GM21423 (cell line): ENCODE measurements around the gene DBR1.
A peak's percentile ranks its signal among the peaks of the same experiment; 100 is the strongest.

Source experiments
- ATAC-seq: cut with Tn5 transposase; IDR thresholded peaks from one replicate; pipeline ENCODE4 v1.9.1; 2021; ENCODE audit warnings: mild to moderate bottlenecking, moderate library complexity; ENCODE audit not compliant: unreplicated experiment

DBR1 gene

DNA sequence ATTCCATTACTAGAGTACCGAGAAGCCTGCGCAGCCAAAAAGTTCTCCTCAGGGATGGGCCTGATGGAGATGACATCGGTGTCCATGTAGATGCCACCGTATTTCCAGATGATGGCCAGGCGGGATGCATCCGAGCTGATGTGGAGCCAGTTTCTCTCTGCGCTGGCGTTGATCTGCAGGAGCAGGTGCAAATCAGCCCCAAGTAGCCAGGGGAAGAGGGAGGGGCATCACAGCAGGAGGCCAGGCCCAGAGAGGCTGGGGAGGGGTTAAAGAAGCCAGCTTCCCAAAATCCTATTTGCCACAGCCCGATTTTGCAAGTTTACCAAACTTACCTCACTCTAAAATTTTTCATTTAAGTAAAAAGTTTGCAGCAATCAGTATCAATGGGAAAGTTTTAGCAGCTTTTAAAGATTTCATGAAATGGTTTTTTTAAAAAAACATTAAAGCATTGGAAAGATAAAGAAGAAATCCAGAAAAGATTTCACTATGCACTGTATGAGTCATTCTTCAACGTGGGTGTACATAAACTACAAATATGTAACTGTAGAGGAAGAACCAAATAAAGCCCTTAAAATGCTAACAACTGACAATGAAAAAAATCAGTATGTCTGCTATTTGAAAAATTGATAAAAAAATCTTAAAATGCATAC, 49.9 kb downstream of the DBR1 start:
- no peak for ATAC-seq

- ATAC-seq, result no peak
Observed at GRCh38 chr3:138124188-138124587, 50.5 kb downstream of the DBR1 start.

DNA sequence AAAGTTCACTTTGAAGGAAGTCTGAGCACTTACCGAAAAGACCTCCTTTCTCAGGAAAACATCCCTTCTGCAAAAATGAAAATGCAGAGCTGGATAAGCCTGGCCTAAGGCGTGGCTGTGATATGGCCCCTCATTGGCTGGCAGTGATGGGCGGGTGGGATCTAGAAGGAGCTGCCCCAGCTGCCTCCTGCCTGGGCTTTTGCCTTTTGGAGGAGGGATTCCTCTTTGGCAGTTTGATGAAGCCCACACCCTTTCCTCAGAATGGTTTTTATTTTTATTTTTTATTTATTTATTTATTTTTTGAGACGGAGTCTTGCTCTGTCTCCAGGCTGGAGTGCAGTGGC, 55.3 kb downstream of the DBR1 start:
- no peak for ATAC-seq

DNA sequence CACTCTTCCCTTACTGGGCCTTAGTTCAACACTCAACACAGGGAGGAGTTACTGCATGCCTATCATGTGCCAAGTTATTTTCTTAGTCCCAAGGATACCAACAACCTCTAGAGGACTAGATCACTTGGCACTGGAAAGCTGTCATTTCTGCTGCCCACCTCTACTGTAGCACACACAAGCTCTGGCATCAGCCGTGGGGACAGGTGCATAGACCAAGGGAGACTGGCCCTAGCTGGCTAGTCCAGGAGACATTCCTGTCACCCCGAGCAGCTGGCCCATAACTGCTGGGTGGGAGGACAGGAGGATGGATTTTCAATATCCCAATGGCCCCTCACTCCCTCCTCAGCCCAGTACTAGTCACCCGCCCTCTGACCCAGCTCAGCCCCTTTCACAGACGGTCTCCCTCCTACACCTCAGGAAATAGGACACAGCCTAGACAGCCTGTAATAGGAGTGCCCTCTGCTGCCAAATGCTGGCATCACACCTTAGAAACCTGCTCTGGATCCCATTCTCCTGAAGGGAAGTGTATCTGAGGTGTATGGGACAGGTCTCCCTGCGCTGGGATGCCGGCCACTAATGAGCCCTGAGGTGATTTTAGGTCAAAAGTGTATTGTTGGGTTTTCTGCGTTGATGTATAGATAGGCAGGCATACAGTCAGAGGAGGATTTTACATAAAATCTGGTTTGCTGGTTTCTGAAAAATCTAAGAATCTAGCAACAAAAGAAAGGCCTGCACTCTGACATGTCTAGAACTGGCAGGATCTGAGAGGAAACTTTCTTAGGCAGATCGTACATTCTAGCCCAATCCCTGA, 55.9 kb downstream of the DBR1 start:
- peak; percentile 68 for ATAC-seq

GRCh38 chr3:138114988-138115971, 59.4 kb downstream of the DBR1 start, which contains the start of gene DZIP1L:
DZIP1L (minus strand) TSS chr3:138115608; CDS start chr3:138103971, 11,637 bp downstream.
- peak; percentile 90 for ATAC-seq

DNA sequence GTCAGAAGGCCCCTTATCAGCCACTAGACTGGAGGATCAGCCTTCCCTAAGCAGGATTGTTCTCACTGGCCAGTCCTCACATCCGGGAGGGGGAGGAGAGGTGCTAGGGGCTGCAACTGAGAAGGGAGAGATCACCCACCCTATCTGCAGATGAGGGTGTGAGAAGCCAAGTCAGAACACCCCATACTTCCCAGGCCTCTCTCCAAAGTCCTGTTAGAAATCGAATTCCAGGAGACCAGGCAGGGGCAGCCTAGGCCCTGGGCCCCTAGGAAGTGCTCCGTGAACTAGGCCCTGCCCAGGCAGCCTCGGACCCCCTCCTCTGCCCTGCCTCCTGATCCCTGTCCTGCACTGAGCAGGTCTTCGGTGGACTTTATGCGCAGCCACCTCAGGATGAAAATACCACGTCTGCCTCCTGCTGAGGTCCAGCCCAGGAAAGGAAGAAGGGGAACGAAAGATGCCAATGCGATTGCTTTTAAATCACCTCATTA, 60.2 kb downstream of the DBR1 start:
- ATAC-seq, result no peak

DNA sequence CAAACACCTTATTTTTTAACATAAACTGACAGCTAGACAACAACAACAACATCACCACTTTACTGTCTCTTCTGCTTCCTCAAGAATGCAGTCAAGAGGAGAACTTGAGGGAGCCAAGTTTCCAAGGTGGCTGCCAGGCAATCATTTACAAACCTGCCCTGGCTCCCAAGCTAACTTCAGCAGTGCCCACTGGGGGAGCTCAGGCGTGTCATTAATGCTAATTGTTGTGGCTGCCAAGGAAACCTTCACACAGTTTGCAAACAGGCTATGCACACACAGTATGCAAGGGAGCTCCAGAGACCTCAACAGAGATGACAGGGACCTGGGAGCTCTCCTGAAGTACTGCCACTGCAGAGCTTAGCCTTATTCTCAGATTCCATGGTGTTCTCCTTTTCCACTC, 61.4 kb downstream of the DBR1 start:
- no peak for ATAC-seq

- ATAC-seq, result no peak
Observed at GRCh38 chr3:138112362-138112761, 62.4 kb downstream of the DBR1 start.
